Gastrocnemius medialis (tissue), 4 donors: ENCODE data around the gene MADD.

Experiments
- CTCF ChIP-seq, 5 experiments: fragments of 450-650 bp in 3 of 5; fragments of 200-600 bp in 2 of 5; sonication (generic) in 2 of 5; IDR thresholded peaks in 4 of 5; conservative IDR thresholded peaks in 1 of 5; 1 replicate in 4 of 5; 2 replicates in 1 of 5; pipeline ENCODE4 v1.5.1; 2016 to 2019; ENCODE audit warnings: antibody characterized with exemption in 5 of 5, mild to moderate bottlenecking in 3 of 5, moderate library complexity in 3 of 5
- POLR2A ChIP-seq, 2 donors: fragments of 450-650 bp; IDR thresholded peaks; one replicate each; pipeline ENCODE4 v1.6.1; 2017; ENCODE audit warnings: antibody characterized with exemption in 2 of 2, mild to moderate bottlenecking in 2 of 2, moderate library complexity in 2 of 2

GRCh38 chr11:47296045-47296444 lies 26.1 kb downstream of the MADD start:
- TF ChIP-seq CTCF (IDR thresholded peaks at IDR 0.05 in 4 of 5, conservative IDR thresholded peaks at IDR 0.05 in 1 of 5) (no peak), POLR2A (IDR thresholded peaks at IDR 0.05) (no peak)
